ENCODE data around the gene LMBRD1. TPM values are rescaled to one million over a fixed set of nuclear protein-coding genes. Genes with fewer than 3 reads are reported as not detected.

Gene LMBRD1
- total RNA-seq, 1 donor from 2014 or later: 28.7 TPM

- peaks cover 2% of the 10 kb centered on the region for H3K36me3 Mint-ChIP-seq (ENCODE audit: low read depth)
- no peak overlapping the region for H3K4me3 Mint-ChIP-seq (ENCODE audit: unreplicated experiment)
- H3K27me3 Mint-ChIP-seq (ENCODE audit: low read depth): no peaks in the 10 kb centered on the region
- no peaks in the 10 kb centered on the region for H3K9me3 Mint-ChIP-seq (ENCODE audit: low read depth)
- peaks cover 2% of the 10 kb centered on the region for H3K4me1 Mint-ChIP-seq (ENCODE audit: low read depth)
- DNase-seq (ENCODE audit: low spot score): no peak
- H3K27ac Mint-ChIP-seq (ENCODE audit: unreplicated experiment): no peak overlapping the region
- peak; percentile 76 for TF ChIP-seq CTCF (IDR thresholded peaks at IDR 0.05)
Measured at GRCh38 chr6:69768664-69769063, 28.1 kb downstream of the LMBRD1 start.

- Mint-ChIP-seq H3K4me1 (ENCODE audit: low read depth) (peaks cover 2% of the 10 kb centered on the region), H3K4me3 (ENCODE audit: unreplicated experiment) (no peak overlapping the region), H3K9me3 (ENCODE audit: low read depth) (peaks cover 3% of the 10 kb centered on the region), H3K36me3 (ENCODE audit: low read depth) (no peaks in the 10 kb centered on the region), H3K27ac (ENCODE audit: unreplicated experiment) (no peak overlapping the region), H3K27me3 (ENCODE audit: low read depth) (no peaks in the 10 kb centered on the region)
- no peak for DNase-seq (ENCODE audit: low spot score)
- no peak for TF ChIP-seq CTCF (IDR thresholded peaks at IDR 0.05)
Measured at GRCh38 chr6:69763763-69764162, 33.0 kb downstream of the LMBRD1 start.

- Mint-ChIP-seq H3K4me1 (ENCODE audit: low read depth) (no peaks in the 10 kb centered on the region), H3K9me3 (ENCODE audit: low read depth) (peaks cover 3% of the 10 kb centered on the region), H3K27ac (ENCODE audit: unreplicated experiment) (no peak overlapping the region), H3K36me3 (ENCODE audit: low read depth) (no peaks in the 10 kb centered on the region), H3K27me3 (ENCODE audit: low read depth) (no peaks in the 10 kb centered on the region), H3K4me3 (ENCODE audit: unreplicated experiment) (no peak overlapping the region)
- no peak for DNase-seq (ENCODE audit: low spot score)
- TF ChIP-seq CTCF (IDR thresholded peaks at IDR 0.05): no peak
Measured at GRCh38 chr6:69761853-69762252, 35.0 kb downstream of the LMBRD1 start.

- no peaks in the 10 kb centered on the region for H3K4me1 Mint-ChIP-seq (ENCODE audit: low read depth)
- TF ChIP-seq CTCF (IDR thresholded peaks at IDR 0.05): no peak
- peaks cover 2% of the 10 kb centered on the region for H3K36me3 Mint-ChIP-seq (ENCODE audit: low read depth)
- no peak overlapping the region for H3K4me3 Mint-ChIP-seq (ENCODE audit: unreplicated experiment)
- H3K27ac Mint-ChIP-seq (ENCODE audit: unreplicated experiment): no peak overlapping the region
- peaks cover 13% of the 10 kb centered on the region for H3K9me3 Mint-ChIP-seq (ENCODE audit: low read depth)
- DNase-seq (ENCODE audit: low spot score): no peak
- no peaks in the 10 kb centered on the region for H3K27me3 Mint-ChIP-seq (ENCODE audit: low read depth)
Measured at GRCh38 chr6:69758214-69758613, 38.6 kb downstream of the LMBRD1 start.

- Mint-ChIP-seq H3K27ac (ENCODE audit: unreplicated experiment) (no peak overlapping the region), H3K4me1 (ENCODE audit: low read depth) (no peaks in the 10 kb centered on the region), H3K27me3 (ENCODE audit: low read depth) (no peaks in the 10 kb centered on the region), H3K9me3 (ENCODE audit: low read depth) (peaks cover 13% of the 10 kb centered on the region), H3K36me3 (ENCODE audit: low read depth) (peaks cover 2% of the 10 kb centered on the region), H3K4me3 (ENCODE audit: unreplicated experiment) (no peak overlapping the region)
- DNase-seq (ENCODE audit: low spot score): no peak
- TF ChIP-seq CTCF (IDR thresholded peaks at IDR 0.05): no peak
Measured at GRCh38 chr6:69756907-69757306, 39.9 kb downstream of the LMBRD1 start.

All from chondrocyte (in vitro differentiated cells).